GM12878 (cell line): ENCODE results near the gene TIGD7. TPM values are rescaled to one million over a fixed set of nuclear protein-coding genes. Genes with fewer than 3 reads are reported as not detected.

Source experiments
- ATAC-seq: fragments of 200-7000 bp; cut with Tn5 transposase; 3 replicates; pipeline ENCODE4 v1.9.1; 2020; ENCODE audit warnings: mild to moderate bottlenecking, moderate library complexity
- BruUV-seq: library from RNA; stranded (reverse); fragments of 400-500 nt; replicated peaks from 2 replicates; lab custom pipeline; 2021; lab: Mats Ljungman, UMichigan
- CTCF ChIA-PET: fragments of 300-600 bp; sonication (Branson Sonifier 250); formaldehyde crosslinking; extraction: SDS; loops from one replicate; lab custom pipeline; 2021; ENCODE audit warnings: inconsistent platforms; lab: Yijun Ruan, JAX
- POLR2A ChIA-PET: fragments of 350-600 bp; formaldehyde crosslinking; extraction: SDS; loops from one replicate; lab custom pipeline; 2021; ENCODE audit warnings: inconsistent platforms; lab: Charles Lee
- RAD21 ChIA-PET: fragments of 300-600 bp; sonication (Branson Sonifier 250); formaldehyde crosslinking; loops from one replicate; lab custom pipeline; 2023; ENCODE audit warnings: antibody characterized with exemption; ENCODE audit not compliant: unreplicated experiment; lab: Charles Lee
- SMC1A ChIA-PET: fragments of 300-600 bp; sonication (Branson Sonifier 250); formaldehyde crosslinking; loops from one replicate; lab custom pipeline; 2023; ENCODE audit not compliant: unreplicated experiment, uncharacterized antibody; lab: Charles Lee
- DNase-seq: peaks from one replicate; pipeline ENCODE4 v3.0.0-alpha.2; 2011; ENCODE audit warnings: low read depth, low spot score
- FAIRE-seq: peaks from 3 replicates; lab custom pipeline; 2011; peaks lifted over from hg19 to GRCh38; lab: Jason Lieb, UNC
- H2AFZ ChIP-seq: 2 replicates; pipeline ENCODE4 v1.6.0; 2011; ENCODE audit warnings: low read depth, low read length, control low read depth; ENCODE audit not compliant: control insufficient read depth
- H3K27ac ChIP-seq: 2 replicates; pipeline ENCODE4 v1.5.1; 2011; ENCODE audit warnings: control low read depth; ENCODE audit not compliant: control insufficient read depth, insufficient read depth
- H3K27me3 ChIP-seq, 2 experiments: replicated peaks in 1 of 2; 2 replicates each; pipeline versions ENCODE4 v1.6.0 to v1.6.1; 2011; ENCODE audit warnings: low read length in 1 of 2; ENCODE audit not compliant: control insufficient read depth in 2 of 2, insufficient read depth in 2 of 2
- H3K36me3 ChIP-seq, 2 experiments: 2 replicates each; pipeline ENCODE4 v1.5.1; 2011; ENCODE audit warnings: low read length in 1 of 2; ENCODE audit not compliant: control insufficient read depth in 2 of 2, insufficient read depth in 2 of 2
- H3K4me1 ChIP-seq: 2 replicates; pipeline ENCODE4 v1.6.1; 2011; ENCODE audit warnings: mild to moderate bottlenecking, low read length, moderate library complexity, mixed read lengths; ENCODE audit not compliant: control insufficient read depth, insufficient read depth
- H3K4me2 ChIP-seq: 2 replicates; pipeline ENCODE4 v1.6.0; 2011; ENCODE audit warnings: control low read depth; ENCODE audit not compliant: control insufficient read depth, insufficient read depth
- H3K4me3 ChIP-seq: fragments of 200-600 bp; sonication (generic); 2 replicates; pipeline ENCODE4 v1.5.1; 2016
- H3K79me2 ChIP-seq: 2 replicates; pipeline ENCODE4 v1.6.0; 2011; ENCODE audit warnings: low read length; ENCODE audit not compliant: control insufficient read depth, insufficient read depth
- H3K9ac ChIP-seq: 2 replicates; pipeline ENCODE4 v1.8.0; 2011; ENCODE audit warnings: low read length, control low read depth, mixed read lengths; ENCODE audit not compliant: control insufficient read depth, insufficient read depth
- H3K9me3 ChIP-seq: replicated peaks from 3 replicates; pipeline ENCODE4 v1.5.1; 2011; ENCODE audit warnings: mild to moderate bottlenecking, low read length; ENCODE audit not compliant: control insufficient read depth, insufficient read depth
- H4K20me1 ChIP-seq: 2 replicates; pipeline ENCODE4 v1.6.0; 2011; ENCODE audit not compliant: control insufficient read depth, insufficient read depth
- BMI1 ChIP-seq: fragments of 450-650 bp; IDR thresholded peaks from 2 replicates; pipeline ENCODE4 v1.6.1; 2016; ENCODE audit warnings: mild to moderate bottlenecking, moderate library complexity, borderline replicate concordance
- CBFB ChIP-seq: IDR thresholded peaks from 2 replicates; pipeline ENCODE4 v1.6.1; 2016; ENCODE audit warnings: antibody characterized with exemption, low read depth
- CEBPB ChIP-seq, 2 experiments: fragments of 150-350 bp in 1 of 2; IDR thresholded peaks; 2 replicates each; pipeline ENCODE4 v1.6.1; 2012 to 2014; ENCODE audit warnings: low read depth in 2 of 2, low read length in 2 of 2, borderline replicate concordance in 1 of 2, inconsistent platforms in 1 of 2
- EGR1 ChIP-seq, 2 experiments: IDR thresholded peaks; 1 replicate in 1 of 2; 2 replicates in 1 of 2; pipeline ENCODE4 v1.6.1; 2011 to 2012; ENCODE audit warnings: low read depth in 2 of 2, low read length in 2 of 2, borderline replicate concordance in 1 of 2, mild to moderate bottlenecking in 1 of 2, moderate library complexity in 1 of 2
- GATAD2B ChIP-seq: fragments of 450-650 bp; conservative IDR thresholded peaks from 2 replicates; pipeline ENCODE4 v1.6.1; 2017; ENCODE audit warnings: low read depth, mild to moderate bottlenecking, moderate library complexity
- IKZF1 ChIP-seq: fragments of 450-650 bp; conservative IDR thresholded peaks from 2 replicates; pipeline ENCODE4 v1.6.1; 2017; ENCODE audit warnings: antibody characterized with exemption, mild to moderate bottlenecking
- MXI1 ChIP-seq: fragments of 150-350 bp; IDR thresholded peaks from 2 replicates; pipeline ENCODE4 v1.6.1; 2011; ENCODE audit warnings: low read depth, mild to moderate bottlenecking, inconsistent platforms, low read length, improper control_type of control experiment
- POLR2AphosphoS5 ChIP-seq: IDR thresholded peaks from 2 replicates; pipeline ENCODE4 v1.6.1; 2011; ENCODE audit warnings: mild to moderate bottlenecking, low read length, inconsistent platforms
- STAT1 ChIP-seq: fragments of 450-650 bp; conservative IDR thresholded peaks from 2 replicates; pipeline ENCODE4 v1.6.1; 2014; ENCODE audit warnings: antibody characterized with exemption, mild to moderate bottlenecking
- ZNF384 ChIP-seq: IDR thresholded peaks from 2 replicates; pipeline ENCODE4 v1.6.1; 2012; ENCODE audit warnings: low read depth, mild to moderate bottlenecking, low read length, improper control_type of control experiment, borderline replicate concordance
- WGBS: methylation state at CpG from one replicate; pipeline ENCODE4 v1.1.6; 2016; ENCODE audit warnings: low lambda C conversion rate; ENCODE audit not compliant: insufficient replicate concordance, insufficient coverage; ENCODE audit errors: missing lambda C conversion rate; 5-methylcytosine and 5-hydroxymethylcytosine counted together
- in situ Hi-C: fragments of 300-500 bp; cut with MboI; formaldehyde crosslinking; loops from 9 replicates; pipeline ENCODE4 v1.14.3; 2018; ENCODE audit warnings: mixed read lengths
- intact Hi-C: fragments of 100-400 bp; cut with micrococcal nuclease; formaldehyde crosslinking; loops from one replicate; pipeline ENCODE4 v1.14.2; 2022; ENCODE audit not compliant: unreplicated experiment
- polyA plus RNA-seq, 11 experiments: library from polyadenylated mRNA; depleted of rRNA in 4 of 11; unstranded in 6 of 11; stranded (reverse) in 5 of 11; fragments of >200 nt; fragmentation: Nextera tagmentation in 4 of 11; fragmentation: Illumina TruSeq in 1 of 11; extraction: Ambion mirVana in 4 of 11; extraction: Trizol in 1 of 11; gene quantifications; 1 replicate in 1 of 11; 2 replicates in 10 of 11; pipeline versions ENCODE4 v1.2.1 to v1.2.3, GENCODE V29; 2011 to 2016; ENCODE audit warnings: inconsistent platforms in 2 of 11, missing spikeins in 2 of 11, low read depth in 1 of 11
- total RNA-seq, 4 experiments: library from RNA; depleted of rRNA in 3 of 4; stranded (reverse); fragments of >200 nt in 3 of 4; fragmentation: Illumina TruSeq in 1 of 4; extraction: Trizol in 1 of 4; gene quantifications; 2 replicates each; pipeline versions ENCODE4 v1.2.1 to v1.2.3, GENCODE V29; 2013 to 2021
- TF ChIP-seq, protein P1 (sequence below): fragments of 450-650 bp; IDR thresholded peaks from 2 replicates; pipeline ENCODE4 v1.6.1; 2017; ENCODE audit warnings: mild to moderate bottlenecking
- TF ChIP-seq, protein P2 (sequence below): fragments of 450-650 bp; formaldehyde crosslinking; IDR thresholded peaks from 2 replicates; pipeline ENCODE4 v1.4.0; 2022; ENCODE audit warnings: mild to moderate bottlenecking, moderate library complexity
- TF ChIP-seq, protein P3 (sequence below): IDR thresholded peaks from 2 replicates; pipeline ENCODE4 v1.6.1; 2011; ENCODE audit warnings: borderline replicate concordance, low read depth, mild to moderate bottlenecking, moderate library complexity, low read length; ENCODE audit not compliant: insufficient read depth, poor library complexity, severe bottlenecking
- TF ChIP-seq, protein P4 (sequence below): fragments of 150-350 bp; IDR thresholded peaks from 2 replicates; pipeline ENCODE4 v1.6.1; 2016; ENCODE audit warnings: low read depth, low read length

TIGD7 gene
- total and polyA plus RNA-seq, 10 of the 15 experiments (the other 5 are each of a cell fraction or from before 2014, with no cell fraction given) = 0.37 to 3.8 (median 3.0) TPM

DNA sequence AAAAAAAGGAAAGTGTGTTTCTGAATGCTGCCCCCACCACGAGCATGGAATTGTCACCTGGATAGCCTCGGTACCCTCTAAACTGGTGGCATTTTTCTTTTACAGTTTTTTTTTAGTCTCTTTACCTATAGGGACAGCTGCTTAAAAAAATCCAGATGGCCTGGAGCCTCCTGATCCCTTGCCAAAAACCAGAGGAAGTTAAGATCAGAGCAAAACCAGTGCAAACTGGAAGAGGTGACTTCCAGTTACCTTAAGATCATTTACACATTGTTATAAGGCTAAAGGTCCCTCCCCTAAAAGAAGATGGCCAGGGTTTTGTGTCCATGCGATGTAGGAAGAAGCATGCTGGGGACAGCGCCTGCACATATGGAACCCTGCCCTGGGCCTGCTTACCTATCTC, 52.3 kb downstream of the TIGD7 start:
- Histone ChIP-seq H3K9me3 (no peaks in the 10 kb centered on the region), H3K79me2 (no peaks in the 10 kb centered on the region), H3K36me3 (no peaks in the 10 kb centered on the region), H3K27me3 (no peaks in the 10 kb centered on the region; a peak in 1 of 4 replicates), H3K27ac (no peak overlapping the region), H2AFZ (no peak overlapping the region), H3K4me1 (no peaks in the 10 kb centered on the region), H4K20me1 (no peaks in the 10 kb centered on the region), H3K4me2 (no peak overlapping the region), H3K9ac (no peak overlapping the region), H3K4me3 (no peak overlapping the region)
- POLR2A ChIA-PET = interaction anchor here (0.7 kb wide), 1 partner anchor 56 kb away, joined by 4 read pairs; no protein-coding TSS in a partner anchor
- DNase-seq = no peak
- intact Hi-C loops = no loop called here
- CTCF ChIA-PET = no interaction called here
- SMC1A ChIA-PET = no interaction called here
- in situ Hi-C loops = no loop called here
- 49% methylated on average over 4 of the region's 4 CpGs for WGBS
- no peak for ATAC-seq
- no TSS peak for BruUV-seq
- no peak for FAIRE-seq
- RAD21 ChIA-PET = no interaction called here
- no peak for TF ChIP-seq MXI1
- TF ChIP-seq, protein P1, sequence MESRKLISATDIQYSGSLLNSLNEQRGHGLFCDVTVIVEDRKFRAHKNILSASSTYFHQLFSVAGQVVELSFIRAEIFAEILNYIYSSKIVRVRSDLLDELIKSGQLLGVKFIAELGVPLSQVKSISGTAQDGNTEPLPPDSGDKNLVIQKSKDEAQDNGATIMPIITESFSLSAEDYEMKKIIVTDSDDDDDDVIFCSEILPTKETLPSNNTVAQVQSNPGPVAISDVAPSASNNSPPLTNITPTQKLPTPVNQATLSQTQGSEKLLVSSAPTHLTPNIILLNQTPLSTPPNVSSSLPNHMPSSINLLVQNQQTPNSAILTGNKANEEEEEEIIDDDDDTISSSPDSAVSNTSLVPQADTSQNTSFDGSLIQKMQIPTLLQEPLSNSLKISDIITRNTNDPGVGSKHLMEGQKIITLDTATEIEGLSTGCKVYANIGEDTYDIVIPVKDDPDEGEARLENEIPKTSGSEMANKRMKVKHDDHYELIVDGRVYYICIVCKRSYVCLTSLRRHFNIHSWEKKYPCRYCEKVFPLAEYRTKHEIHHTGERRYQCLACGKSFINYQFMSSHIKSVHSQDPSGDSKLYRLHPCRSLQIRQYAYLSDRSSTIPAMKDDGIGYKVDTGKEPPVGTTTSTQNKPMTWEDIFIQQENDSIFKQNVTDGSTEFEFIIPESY = no peak
- no peak for TF ChIP-seq POLR2AphosphoS5
- TF ChIP-seq GATAD2B = no peak
- TF ChIP-seq CEBPB (IDR thresholded peaks at IDR 0.05; ENCODE audit: borderline replicate concordance in 1 of 2, low read depth in 2 of 2, low read length in 2 of 2) = no peak
- TF ChIP-seq, protein P2, sequence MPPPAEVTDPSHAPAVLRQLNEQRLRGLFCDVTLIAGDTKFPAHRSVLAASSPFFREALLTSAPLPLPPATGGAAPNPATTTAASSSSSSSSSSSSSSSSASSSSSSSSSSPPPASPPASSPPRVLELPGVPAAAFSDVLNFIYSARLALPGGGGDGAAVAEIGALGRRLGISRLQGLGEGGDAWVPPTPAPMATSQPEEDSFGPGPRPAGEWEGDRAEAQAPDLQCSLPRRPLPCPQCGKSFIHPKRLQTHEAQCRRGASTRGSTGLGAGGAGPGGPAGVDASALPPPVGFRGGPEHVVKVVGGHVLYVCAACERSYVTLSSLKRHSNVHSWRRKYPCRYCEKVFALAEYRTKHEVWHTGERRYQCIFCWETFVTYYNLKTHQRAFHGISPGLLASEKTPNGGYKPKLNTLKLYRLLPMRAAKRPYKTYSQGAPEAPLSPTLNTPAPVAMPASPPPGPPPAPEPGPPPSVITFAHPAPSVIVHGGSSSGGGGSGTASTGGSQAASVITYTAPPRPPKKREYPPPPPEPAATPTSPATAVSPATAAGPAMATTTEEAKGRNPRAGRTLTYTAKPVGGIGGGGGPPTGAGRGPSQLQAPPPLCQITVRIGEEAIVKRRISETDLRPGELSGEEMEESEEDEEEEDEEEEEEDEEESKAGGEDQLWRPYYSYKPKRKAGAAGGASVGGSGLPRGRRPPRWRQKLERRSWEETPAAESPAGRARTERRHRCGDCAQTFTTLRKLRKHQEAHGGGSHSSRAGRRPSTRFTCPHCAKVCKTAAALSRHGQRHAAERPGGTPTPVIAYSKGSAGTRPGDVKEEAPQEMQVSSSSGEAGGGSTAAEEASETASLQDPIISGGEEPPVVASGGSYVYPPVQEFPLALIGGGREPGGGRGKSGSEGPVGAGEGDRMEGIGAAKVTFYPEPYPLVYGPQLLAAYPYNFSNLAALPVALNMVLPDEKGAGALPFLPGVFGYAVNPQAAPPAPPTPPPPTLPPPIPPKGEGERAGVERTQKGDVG = no peak
- no peak for TF ChIP-seq CBFB
- TF ChIP-seq, protein P3, sequence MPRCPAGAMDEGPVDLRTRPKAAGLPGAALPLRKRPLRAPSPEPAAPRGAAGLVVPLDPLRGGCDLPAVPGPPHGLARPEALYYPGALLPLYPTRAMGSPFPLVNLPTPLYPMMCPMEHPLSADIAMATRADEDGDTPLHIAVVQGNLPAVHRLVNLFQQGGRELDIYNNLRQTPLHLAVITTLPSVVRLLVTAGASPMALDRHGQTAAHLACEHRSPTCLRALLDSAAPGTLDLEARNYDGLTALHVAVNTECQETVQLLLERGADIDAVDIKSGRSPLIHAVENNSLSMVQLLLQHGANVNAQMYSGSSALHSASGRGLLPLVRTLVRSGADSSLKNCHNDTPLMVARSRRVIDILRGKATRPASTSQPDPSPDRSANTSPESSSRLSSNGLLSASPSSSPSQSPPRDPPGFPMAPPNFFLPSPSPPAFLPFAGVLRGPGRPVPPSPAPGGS = no peak
- no peak for TF ChIP-seq STAT1
- no peak for TF ChIP-seq BMI1
- TF ChIP-seq ZNF384 = no peak
- no peak for TF ChIP-seq IKZF1
- no peak for TF ChIP-seq EGR1 (IDR thresholded peaks at IDR 0.05; ENCODE audit: borderline replicate concordance in 1 of 2, low read depth in 2 of 2, low read length in 2 of 2)
- TF ChIP-seq, protein P4, sequence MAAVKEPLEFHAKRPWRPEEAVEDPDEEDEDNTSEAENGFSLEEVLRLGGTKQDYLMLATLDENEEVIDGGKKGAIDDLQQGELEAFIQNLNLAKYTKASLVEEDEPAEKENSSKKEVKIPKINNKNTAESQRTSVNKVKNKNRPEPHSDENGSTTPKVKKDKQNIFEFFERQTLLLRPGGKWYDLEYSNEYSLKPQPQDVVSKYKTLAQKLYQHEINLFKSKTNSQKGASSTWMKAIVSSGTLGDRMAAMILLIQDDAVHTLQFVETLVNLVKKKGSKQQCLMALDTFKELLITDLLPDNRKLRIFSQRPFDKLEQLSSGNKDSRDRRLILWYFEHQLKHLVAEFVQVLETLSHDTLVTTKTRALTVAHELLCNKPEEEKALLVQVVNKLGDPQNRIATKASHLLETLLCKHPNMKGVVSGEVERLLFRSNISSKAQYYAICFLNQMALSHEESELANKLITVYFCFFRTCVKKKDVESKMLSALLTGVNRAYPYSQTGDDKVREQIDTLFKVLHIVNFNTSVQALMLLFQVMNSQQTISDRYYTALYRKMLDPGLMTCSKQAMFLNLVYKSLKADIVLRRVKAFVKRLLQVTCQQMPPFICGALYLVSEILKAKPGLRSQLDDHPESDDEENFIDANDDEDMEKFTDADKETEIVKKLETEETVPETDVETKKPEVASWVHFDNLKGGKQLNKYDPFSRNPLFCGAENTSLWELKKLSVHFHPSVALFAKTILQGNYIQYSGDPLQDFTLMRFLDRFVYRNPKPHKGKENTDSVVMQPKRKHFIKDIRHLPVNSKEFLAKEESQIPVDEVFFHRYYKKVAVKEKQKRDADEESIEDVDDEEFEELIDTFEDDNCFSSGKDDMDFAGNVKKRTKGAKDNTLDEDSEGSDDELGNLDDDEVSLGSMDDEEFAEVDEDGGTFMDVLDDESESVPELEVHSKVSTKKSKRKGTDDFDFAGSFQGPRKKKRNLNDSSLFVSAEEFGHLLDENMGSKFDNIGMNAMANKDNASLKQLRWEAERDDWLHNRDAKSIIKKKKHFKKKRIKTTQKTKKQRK = no peak
